GM12873 (cell line): ENCODE results near the gene FBN2.

Experiments
- TF ChIP-seq, protein P1 (sequence below): IDR thresholded peaks from 2 replicates; pipeline ENCODE4 v1.5.1; 2012; ENCODE audit warnings: low read depth, mild to moderate bottlenecking, moderate library complexity, low read length, control low read depth; ENCODE audit not compliant: insufficient read depth; ENCODE audit errors: missing control alignments

Gene FBN2

DNA sequence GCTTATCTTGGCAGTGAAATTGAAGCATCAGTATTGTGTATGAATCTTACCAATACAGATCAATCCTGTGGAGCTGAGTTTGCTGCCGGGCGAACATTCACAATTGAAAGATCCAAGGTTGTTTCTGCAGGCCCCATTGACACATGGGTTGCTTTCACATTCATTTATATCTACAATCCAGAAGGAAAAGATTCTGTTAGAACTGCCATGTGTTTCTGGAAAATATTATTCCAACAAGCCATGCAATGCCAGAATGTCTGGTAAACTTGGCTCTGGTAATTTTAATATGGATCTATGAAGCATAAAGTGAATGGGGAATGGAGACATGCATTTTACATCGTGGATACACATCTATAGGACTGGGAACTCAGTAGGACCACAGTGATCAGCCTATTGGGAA, 180.8 kb downstream of the FBN2 start:
- TF ChIP-seq, protein P1, sequence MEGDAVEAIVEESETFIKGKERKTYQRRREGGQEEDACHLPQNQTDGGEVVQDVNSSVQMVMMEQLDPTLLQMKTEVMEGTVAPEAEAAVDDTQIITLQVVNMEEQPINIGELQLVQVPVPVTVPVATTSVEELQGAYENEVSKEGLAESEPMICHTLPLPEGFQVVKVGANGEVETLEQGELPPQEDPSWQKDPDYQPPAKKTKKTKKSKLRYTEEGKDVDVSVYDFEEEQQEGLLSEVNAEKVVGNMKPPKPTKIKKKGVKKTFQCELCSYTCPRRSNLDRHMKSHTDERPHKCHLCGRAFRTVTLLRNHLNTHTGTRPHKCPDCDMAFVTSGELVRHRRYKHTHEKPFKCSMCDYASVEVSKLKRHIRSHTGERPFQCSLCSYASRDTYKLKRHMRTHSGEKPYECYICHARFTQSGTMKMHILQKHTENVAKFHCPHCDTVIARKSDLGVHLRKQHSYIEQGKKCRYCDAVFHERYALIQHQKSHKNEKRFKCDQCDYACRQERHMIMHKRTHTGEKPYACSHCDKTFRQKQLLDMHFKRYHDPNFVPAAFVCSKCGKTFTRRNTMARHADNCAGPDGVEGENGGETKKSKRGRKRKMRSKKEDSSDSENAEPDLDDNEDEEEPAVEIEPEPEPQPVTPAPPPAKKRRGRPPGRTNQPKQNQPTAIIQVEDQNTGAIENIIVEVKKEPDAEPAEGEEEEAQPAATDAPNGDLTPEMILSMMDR, result no peak

DNA sequence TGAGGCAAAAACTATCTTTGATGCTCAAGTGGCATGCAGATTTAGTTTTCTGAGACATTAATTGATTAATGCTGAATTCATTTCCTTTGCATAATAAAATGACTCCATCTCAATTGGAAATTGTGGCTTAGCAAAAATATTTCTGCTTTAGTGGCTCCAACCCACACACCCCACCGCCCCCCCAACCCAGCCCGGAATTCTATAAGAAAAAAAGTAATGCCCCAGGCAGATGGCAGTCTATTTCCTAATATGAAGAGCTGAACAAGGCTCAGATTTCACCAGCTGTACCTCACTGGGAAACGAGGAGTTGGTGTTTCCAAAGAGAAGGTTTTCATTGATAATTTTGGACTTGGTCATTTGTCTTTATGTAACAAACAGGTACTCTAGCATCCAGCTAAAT, 182.1 kb downstream of the FBN2 start:
- TF ChIP-seq, protein P1, result no peak

DNA sequence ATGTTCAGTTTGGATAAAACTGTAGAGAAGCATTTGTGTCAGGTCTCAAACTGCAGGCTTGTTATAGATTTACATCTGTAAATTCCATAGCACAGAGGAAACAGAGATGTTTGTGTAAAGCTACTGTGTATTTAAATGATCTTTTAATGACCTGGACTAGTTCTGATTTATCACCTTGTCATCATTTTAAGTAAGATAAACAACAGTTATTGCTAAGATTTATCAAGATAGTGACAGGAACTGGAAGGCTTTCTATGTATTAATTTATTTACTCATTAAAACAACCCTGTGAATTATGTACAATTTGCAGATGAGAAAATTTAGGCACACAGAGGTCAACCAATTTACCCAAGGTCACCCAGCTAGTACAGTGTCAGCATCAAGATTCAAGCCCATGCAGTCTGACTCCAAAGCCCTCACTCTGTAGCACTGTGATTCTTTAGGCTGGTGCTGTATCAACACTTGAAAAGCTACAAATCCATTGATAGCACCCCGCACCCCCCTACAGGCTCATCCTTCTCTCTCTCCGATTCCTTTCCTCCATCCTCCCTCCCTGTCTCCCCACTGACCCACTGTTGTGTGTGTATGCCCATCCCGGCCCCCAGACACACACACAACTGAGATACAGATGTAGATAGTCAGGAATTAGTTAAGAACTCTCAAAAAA, 184.5 kb downstream of the FBN2 start:
- TF ChIP-seq, protein P1, result no peak

DNA sequence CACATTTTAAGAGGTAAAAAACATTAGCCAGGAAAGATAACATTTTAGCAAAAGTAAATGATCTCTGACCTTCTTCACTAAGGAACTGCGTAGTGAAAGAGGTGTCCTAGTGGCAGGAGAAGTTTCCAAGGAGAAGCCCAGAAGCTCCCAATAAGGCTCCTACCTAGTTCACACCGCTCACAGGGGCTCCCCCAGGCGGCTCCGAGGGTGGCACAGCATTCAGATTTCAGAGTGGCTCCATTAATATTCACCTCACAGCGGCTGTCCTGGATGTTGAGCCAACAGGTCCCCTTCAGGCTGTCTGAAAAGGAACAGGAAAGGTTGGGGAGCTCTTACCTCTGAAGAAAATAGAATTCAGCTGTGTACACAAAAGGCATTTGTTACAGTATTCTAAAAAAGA, 187.3 kb downstream of the FBN2 start:
- TF ChIP-seq, protein P1, result no peak

DNA sequence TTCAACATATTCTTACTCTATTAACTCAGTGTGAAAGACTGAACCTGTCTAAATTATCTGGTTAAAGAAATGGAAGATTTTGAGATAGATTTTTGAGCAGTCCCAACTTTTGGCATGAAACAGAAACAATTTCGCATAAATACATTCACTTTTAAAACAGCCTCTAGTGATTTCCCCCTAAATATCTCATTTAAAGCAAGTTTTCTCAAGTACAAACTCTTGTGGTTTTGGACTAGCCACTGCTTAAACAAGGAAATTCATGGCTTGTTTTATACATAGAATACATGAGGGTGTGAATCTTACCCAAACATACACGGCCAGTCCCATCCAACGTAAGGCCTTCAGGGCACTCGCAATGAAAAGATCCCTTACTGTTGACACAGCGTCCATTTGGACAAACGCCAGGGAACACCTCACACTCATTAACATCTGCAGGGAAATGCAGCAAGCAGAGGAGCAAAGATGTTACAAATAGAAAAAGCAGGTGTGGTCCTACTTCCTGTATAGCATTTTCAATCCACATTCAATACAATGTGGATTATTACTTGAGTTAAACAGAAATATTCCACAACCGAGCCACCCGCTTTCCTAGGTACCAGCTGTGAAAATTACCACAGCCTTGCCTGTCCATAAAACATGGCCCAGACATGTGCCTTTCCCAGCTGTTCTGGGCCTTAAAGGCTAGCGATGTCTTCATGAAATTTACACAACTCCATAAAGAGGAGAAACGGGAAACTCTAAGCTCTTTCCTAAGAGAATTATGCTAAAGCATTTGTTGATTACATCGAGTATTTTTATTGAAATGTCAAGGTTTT, 188.8 kb downstream of the FBN2 start:
- TF ChIP-seq, protein P1, result no peak

DNA sequence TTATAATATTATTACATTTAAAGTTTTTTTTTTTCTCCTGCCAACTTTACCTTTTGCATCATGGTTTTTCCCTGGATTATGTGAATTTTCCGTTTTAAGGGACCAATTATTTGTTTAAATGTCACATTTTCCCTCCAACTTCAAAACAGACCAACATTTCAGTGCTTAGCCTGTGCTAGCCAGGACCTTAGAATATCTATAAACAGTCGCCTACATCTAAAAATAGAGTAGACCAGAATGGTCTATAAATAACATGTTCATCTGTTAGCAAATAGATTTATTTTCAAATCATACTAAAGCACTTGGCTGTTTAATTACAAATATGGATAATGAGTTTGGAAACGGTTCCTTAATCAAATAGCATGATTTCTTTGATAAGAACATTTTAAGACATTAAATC, 192.0 kb downstream of the FBN2 start:
- TF ChIP-seq, protein P1, result no peak

DNA sequence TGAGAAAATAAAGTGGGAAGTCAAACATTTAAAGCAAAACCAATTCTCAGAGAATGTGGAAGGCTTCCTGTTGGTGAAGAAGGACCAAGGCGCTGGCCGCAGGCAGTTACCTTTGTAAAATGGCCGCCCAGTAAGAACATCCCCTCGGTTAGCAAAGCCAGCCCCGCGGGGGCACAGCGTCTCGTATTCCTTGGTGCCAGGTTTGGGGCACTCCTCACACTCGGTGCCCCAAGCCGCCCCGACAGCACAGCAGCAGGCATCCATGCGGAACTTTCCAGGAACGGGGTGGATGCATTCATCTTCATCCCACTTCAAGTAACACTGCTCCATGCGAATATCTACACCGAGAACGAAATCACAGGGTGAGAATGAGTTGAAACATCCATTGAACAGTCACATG, 192.8 kb downstream of the FBN2 start:
- TF ChIP-seq, protein P1, result no peak
